Astrocyte of the cerebellum (primary cell): ENCODE results near the gene TMEM204.

Source experiments
- DNase-seq: peaks from one replicate; pipeline ENCODE4 v3.0.0-alpha.2; 2011; ENCODE audit warnings: low read depth
- H3K4me3 ChIP-seq: 2 replicates; pipeline ENCODE4 v1.5.1; 2011; ENCODE audit warnings: mild to moderate bottlenecking, low read depth, low read length, moderate library complexity
- in situ Hi-C: cut with HindIII; loops from 2 replicates; pipeline ENCODE4 v1.10.0; 2017; ENCODE audit warnings: low sequenced_read_pairs
- TF ChIP-seq, protein P1 (sequence below): IDR thresholded peaks from 2 replicates; pipeline ENCODE4 v1.5.1; 2012; ENCODE audit warnings: low read length, low read depth, moderate library complexity, mild to moderate bottlenecking; ENCODE audit errors: missing control alignments

TMEM204 gene

DNA sequence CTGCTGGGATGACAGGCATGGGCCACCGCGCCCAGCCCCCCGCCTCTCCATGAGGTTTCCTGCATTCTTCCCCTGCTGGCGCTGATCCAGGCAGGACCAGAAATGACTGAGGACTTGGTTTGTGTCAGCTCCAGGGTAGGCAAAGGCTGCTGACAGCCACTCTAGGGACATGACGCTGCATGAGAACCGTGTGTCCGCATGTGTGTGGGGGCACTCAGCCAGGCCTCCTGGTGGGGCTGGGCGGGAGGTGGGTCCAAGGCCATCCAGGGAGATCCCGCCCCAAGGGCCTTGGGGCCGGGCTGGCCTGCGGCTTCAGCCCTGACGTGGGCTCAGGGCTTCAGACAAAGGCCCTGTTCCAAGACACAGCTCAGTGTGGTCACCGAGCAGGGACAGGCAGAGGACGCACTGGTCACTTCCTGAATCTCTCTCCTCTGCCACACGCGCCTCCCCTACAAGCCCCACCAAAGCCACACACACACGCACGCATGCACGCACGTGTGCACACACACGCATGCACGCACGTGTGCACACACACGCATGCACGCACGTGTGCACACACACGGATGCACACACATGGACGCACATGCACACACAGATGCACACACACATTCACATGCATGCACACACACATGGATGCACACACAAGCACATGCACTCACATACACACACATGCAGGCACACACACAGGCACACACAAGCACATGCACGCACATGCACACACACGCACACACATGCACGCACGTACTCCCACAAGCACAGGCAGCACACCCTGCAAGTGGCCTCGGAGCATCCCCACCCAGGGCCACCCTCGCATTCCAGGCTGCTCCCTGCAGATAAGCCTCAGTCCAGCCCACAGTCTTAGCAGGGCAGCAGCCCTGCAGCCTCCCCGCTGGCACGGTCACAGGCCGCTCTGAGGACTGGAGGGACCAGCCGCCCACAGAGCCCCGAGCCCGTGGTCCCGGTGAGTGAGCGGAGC, 5.3 kb upstream of the TMEM204 start:
- no peak overlapping the region for H3K4me3 ChIP-seq
- DNase-seq, result no peak
- TF ChIP-seq, protein P1, sequence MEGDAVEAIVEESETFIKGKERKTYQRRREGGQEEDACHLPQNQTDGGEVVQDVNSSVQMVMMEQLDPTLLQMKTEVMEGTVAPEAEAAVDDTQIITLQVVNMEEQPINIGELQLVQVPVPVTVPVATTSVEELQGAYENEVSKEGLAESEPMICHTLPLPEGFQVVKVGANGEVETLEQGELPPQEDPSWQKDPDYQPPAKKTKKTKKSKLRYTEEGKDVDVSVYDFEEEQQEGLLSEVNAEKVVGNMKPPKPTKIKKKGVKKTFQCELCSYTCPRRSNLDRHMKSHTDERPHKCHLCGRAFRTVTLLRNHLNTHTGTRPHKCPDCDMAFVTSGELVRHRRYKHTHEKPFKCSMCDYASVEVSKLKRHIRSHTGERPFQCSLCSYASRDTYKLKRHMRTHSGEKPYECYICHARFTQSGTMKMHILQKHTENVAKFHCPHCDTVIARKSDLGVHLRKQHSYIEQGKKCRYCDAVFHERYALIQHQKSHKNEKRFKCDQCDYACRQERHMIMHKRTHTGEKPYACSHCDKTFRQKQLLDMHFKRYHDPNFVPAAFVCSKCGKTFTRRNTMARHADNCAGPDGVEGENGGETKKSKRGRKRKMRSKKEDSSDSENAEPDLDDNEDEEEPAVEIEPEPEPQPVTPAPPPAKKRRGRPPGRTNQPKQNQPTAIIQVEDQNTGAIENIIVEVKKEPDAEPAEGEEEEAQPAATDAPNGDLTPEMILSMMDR, result no peak
- in situ Hi-C loops, result no loop called here

DNA sequence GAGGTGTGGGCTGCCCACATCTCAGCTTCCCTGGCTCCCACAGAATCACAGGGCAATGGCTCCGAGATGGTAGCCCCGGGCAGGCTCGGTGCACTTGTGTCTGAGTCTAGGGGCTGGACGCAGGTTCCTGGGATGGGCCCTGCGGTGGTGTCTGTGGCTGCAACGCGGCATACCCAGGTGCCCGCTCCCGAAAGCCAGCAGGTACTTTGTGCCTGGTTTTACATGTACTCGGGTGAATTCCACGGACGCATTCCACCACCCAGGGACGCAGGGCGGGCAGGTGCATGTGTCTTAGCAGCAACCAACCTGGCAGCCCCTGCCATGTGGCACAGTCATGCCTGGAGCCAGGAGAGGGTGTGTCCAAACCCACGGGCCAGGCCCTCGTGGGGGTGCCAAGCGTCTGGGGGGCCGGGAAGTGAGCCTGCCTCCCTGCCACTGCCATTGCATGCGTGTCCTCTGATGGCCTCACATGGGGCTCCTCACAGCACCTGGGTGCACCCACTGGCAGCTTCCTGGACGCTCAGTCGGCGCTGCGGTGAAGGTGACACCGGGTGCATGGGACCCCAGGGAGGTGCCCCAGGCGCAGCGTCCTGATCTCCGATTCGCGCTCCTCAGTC, 4.4 kb upstream of the TMEM204 start:
- H3K4me3 ChIP-seq, result no peak overlapping the region
- in situ Hi-C loops, result no loop called here
- TF ChIP-seq, protein P1, result no peak
- DNase-seq, result no peak

DNA sequence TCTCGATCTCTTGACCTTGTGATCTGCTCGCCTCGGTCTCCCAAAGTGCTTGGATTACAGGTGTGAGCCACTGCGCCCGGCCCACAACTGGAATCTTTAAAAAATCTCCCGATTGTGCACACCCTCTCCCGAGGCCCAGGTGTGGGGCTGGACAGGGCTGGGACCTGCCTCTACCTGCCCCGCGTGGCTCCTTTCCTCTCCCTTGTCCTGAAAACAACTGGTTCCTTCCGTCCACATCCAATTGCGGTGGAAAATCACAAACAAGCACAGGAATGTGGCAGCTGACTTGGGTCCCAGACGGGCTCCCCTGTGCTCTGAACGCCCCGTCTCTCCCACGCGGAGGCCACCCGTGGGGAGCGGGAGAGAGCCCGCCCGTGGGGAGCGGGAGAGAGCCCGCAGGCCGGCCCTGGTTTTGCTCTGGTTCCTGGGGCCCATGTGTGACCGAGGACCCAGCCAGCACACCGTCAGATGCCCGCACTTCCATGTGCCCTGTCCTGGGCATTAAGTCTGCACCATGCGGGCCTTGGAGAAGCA, 3.0 kb upstream of the TMEM204 start:
- in situ Hi-C loops, result no loop called here
- no peak for DNase-seq
- TF ChIP-seq, protein P1, result no peak
- no peak overlapping the region for H3K4me3 ChIP-seq

DNA sequence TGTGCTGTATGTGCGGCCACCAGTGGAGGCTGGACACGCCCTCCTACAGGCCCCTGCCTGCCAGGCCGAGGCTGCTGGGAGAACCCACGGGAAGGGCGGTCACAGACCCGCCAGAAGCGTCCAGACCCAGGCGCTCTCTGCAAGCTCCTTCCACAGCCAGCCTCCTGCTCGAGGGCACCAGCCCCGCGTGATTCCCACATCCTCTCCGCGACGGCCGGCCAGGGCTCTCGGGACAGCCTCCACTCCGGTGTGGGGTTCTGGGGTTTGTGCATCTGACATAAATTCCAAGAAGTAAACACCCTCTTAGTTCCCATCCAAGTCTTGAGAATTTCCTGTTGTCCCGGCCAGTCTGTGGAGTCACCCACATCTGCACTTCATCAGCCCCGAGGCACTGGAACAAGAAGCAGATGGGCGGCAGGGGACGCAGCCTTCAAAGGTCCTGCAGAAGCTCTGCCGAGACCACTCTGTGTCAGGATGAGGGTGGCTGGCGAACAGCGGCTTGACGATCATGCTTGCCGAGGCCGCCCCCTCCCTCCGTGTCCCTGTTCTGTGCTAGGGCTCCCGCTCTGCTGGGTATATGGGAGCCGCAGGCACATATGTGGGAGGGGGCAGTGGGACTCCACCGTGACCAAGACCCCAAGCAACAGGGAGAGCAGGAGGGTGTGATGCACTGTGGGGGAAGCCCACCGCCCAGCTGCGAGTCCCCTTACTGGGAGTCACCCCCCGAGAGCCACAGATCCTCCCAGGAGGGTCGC, 2.4 kb upstream of the TMEM204 start:
- TF ChIP-seq, protein P1, result no peak
- in situ Hi-C loops, result no loop called here
- no peak overlapping the region for H3K4me3 ChIP-seq
- DNase-seq, result no peak

DNA sequence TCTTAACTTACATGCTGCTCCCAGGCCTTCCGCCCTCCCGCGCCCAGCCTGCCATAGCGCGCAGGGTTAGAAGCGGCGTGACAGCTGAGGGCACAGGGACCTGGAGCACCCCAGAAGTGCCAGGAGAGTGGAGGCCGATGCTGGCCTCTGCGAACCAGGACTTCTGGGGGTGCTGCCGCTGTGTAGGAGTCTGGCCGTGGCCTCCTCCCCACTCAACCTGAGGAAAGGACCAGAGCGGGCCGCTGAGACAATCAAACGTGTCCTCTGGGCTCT, 1.9 kb upstream of the TMEM204 start:
- no peak overlapping the region for H3K4me3 ChIP-seq
- DNase-seq, result no peak

More for the DNA sequence above, 1.9 kb upstream of the TMEM204 start:
- in situ Hi-C loops, result no loop called here
- TF ChIP-seq, protein P1, result no peak
